T-cell (primary cell): Measurements from ENCODE around the gene NPFFR1. TPM values are rescaled to one million over a fixed set of nuclear protein-coding genes. Genes with fewer than 3 reads are reported as not detected.

Experiments
- ATAC-seq, 4 experiments: fragments of 200-7000 bp in 3 of 4; fragments of 150-1000 bp in 1 of 4; cut with Tn5 transposase; replicated peaks in 1 of 4; 1 replicate in 3 of 4; 2 replicates in 1 of 4; pipeline ENCODE4 v1.10.0; 2021; ENCODE audit warnings: moderate library complexity in 3 of 4, mild to moderate bottlenecking in 2 of 4, moderate number of reproducible peaks in 1 of 4
- CTCF ChIA-PET, 2 donors: fragments of 300-600 bp; sonication (Branson Sonifier 250); formaldehyde crosslinking; loops; one replicate each; lab custom pipeline; 2022; ENCODE audit warnings: antibody characterized with exemption in 2 of 2; lab: Charles Lee
- POLR2A ChIA-PET, 2 donors: fragments of 300-600 bp; sonication (Branson Sonifier 250); formaldehyde crosslinking; loops; one replicate each; lab custom pipeline; 2022; ENCODE audit warnings: antibody characterized with exemption in 2 of 2; lab: Charles Lee
- DNase-seq, 35 experiments: peaks; one replicate each; pipeline versions ENCODE4 v3.0.0 to v3.0.0-alpha.2; 2013 to 2023
- H3K27ac ChIP-seq: one replicate; pipeline ENCODE4 v1.5.1; 2013; ENCODE audit warnings: low read length
- H3K27me3 ChIP-seq, 2 experiments: replicated peaks in 1 of 2; 1 replicate in 1 of 2; 2 replicates in 1 of 2; pipeline versions ENCODE4 v1.6.1 to v1.7.0; 2013; ENCODE audit warnings: low read length in 1 of 2, mixed read lengths in 1 of 2; ENCODE audit not compliant: control insufficient read depth in 2 of 2, insufficient read depth in 2 of 2; ENCODE audit errors: extremely low read depth in 1 of 2
- H3K36me3 ChIP-seq, 2 donors: 1 replicate in 1 of 2; 2 replicates in 1 of 2; pipeline versions ENCODE4 v1.6.1 to v1.7.0; 2013; ENCODE audit warnings: low read length in 1 of 2; ENCODE audit not compliant: control insufficient read depth in 2 of 2, insufficient read depth in 1 of 2; ENCODE audit errors: extremely low read depth in 1 of 2
- H3K4me1 ChIP-seq, 2 experiments: 1 replicate in 1 of 2; 2 replicates in 1 of 2; pipeline versions ENCODE4 v1.6.1 to v1.7.0; 2013; ENCODE audit warnings: low read length in 2 of 2, mixed read lengths in 1 of 2; ENCODE audit not compliant: insufficient read depth in 2 of 2, control insufficient read depth in 1 of 2; ENCODE audit errors: extremely low read depth in 1 of 2
- H3K4me3 ChIP-seq, 2 donors: 1 replicate in 1 of 2; 2 replicates in 1 of 2; pipeline versions ENCODE4 v1.5.1 to v1.7.0; 2013; ENCODE audit warnings: mild to moderate bottlenecking in 2 of 2, low read length in 1 of 2, moderate library complexity in 1 of 2; ENCODE audit not compliant: control insufficient read depth in 1 of 2; ENCODE audit errors: extremely low read depth in 1 of 2
- H3K9me3 ChIP-seq: 2 replicates; pipeline ENCODE4 v1.7.0; 2013
- H3K27ac Mint-ChIP-seq, 2 donors: one replicate each; pipeline ENCODE4 v1.8.0; 2020 to 2021; ENCODE audit warnings: mild to moderate bottlenecking in 2 of 2, mixed read lengths in 2 of 2
- H3K27me3 Mint-ChIP-seq, 2 donors: one replicate each; pipeline ENCODE4 v1.8.0; 2021 to 2022; ENCODE audit warnings: mixed read lengths in 2 of 2
- H3K36me3 Mint-ChIP-seq: one replicate; pipeline ENCODE4 v1.8.0; 2021; ENCODE audit warnings: mixed read lengths
- H3K4me1 Mint-ChIP-seq, 3 donors: one replicate each; pipeline ENCODE4 v1.8.0; 2020 to 2022; ENCODE audit warnings: mixed read lengths in 3 of 3, mild to moderate bottlenecking in 1 of 3
- H3K4me3 Mint-ChIP-seq, 3 donors: one replicate each; pipeline ENCODE4 v1.8.0; 2020 to 2022; ENCODE audit warnings: mild to moderate bottlenecking in 3 of 3, mixed read lengths in 3 of 3, moderate library complexity in 3 of 3
- H3K9me3 Mint-ChIP-seq, 3 donors: one replicate each; pipeline ENCODE4 v1.8.0; 2020 to 2022; ENCODE audit warnings: mixed read lengths in 3 of 3
- WGBS: methylation state at CpG from one replicate; pipeline ENCODE4 v1.1.5; 2013; ENCODE audit warnings: missing lambda C conversion rate; ENCODE audit not compliant: insufficient coverage; 5-methylcytosine and 5-hydroxymethylcytosine counted together
- total RNA-seq, 35 experiments: library from RNA in 6 of 35; stranded (reverse) in 6 of 35; fragments of 120-200 nt in 1 of 35; gene quantifications; one replicate each; pipeline versions ENCODE4 v1.2.1 to v1.2.4 and lab custom pipeline; 2013 to 2026

NPFFR1 gene
- total RNA-seq, 5 donors from 2014 or later (not counting 1 experiment from before 2014, with no cell fraction given) = not detected

- H3K27ac Mint-ChIP-seq = no peak overlapping the region
- no peaks in the 10 kb centered on the region for H3K27me3 Mint-ChIP-seq
- Histone ChIP-seq H3K9me3 (no peaks in the 10 kb centered on the region), H3K27me3 (no peaks in the 10 kb centered on the region), H3K27ac (no peak overlapping the region), H3K4me3 (no peak overlapping the region), H3K4me1 (peaks cover 0 to 39% of the 10 kb centered on the region in 2 experiments), H3K36me3 (no peaks in the 10 kb centered on the region)
- WGBS = no CpG with 5 or more reads among the region's 4 CpGs
- CTCF ChIA-PET = no interaction called here
- H3K4me1 Mint-ChIP-seq = peaks cover 30 to 52% (median 40%) of the 10 kb centered on the region in 3 donors
- no peak overlapping the region for H3K4me3 Mint-ChIP-seq
- H3K9me3 Mint-ChIP-seq = no peaks in the 10 kb centered on the region
- ATAC-seq = no peak
- DNase-seq = no peak
- POLR2A ChIA-PET = no interaction called here
- H3K36me3 Mint-ChIP-seq = peaks cover 3% of the 10 kb centered on the region
Observed at GRCh38 chr10:70328018-70328417, 44.2 kb upstream of the NPFFR1 start.

- 89% methylated on average over 5 of the region's 10 CpGs for WGBS
- Histone ChIP-seq H3K36me3 (no peaks in the 10 kb centered on the region), H3K27me3 (no peaks in the 10 kb centered on the region), H3K9me3 (no peaks in the 10 kb centered on the region), H3K4me3 (no peak overlapping the region), H3K4me1 (peaks cover 0 to 37% of the 10 kb centered on the region in 2 experiments), H3K27ac (no peak overlapping the region)
- Mint-ChIP-seq H3K27ac (peak overlapping the region in 1 of 2 donors; percentile 61), H3K4me3 (no peak overlapping the region), H3K27me3 (no peaks in the 10 kb centered on the region), H3K36me3 (no peaks in the 10 kb centered on the region), H3K4me1 (peaks cover 19 to 33% (median 27%) of the 10 kb centered on the region in 3 donors), H3K9me3 (no peaks in the 10 kb centered on the region)
- DNase-seq (no peak), ATAC-seq (no peak)
- POLR2A ChIA-PET = no interaction called here
- CTCF ChIA-PET = no interaction called here
Observed at GRCh38 chr10:70324951-70325781, 41.4 kb upstream of the NPFFR1 start.

- ATAC-seq (peak; percentile 53 to 65 (median 59)), DNase-seq (peak in 9 of 35 experiments; percentile 4 to 40 (median 23))
- ChIA-PET CTCF (no interaction called here), POLR2A (no interaction called here)
- Mint-ChIP-seq H3K9me3 (no peaks in the 10 kb centered on the region), H3K4me3 (no peak overlapping the region), H3K36me3 (no peaks in the 10 kb centered on the region), H3K27ac (peak overlapping the region in 1 of 2 donors; percentile 61), H3K27me3 (no peaks in the 10 kb centered on the region), H3K4me1 (peaks cover 19 to 33% (median 27%) of the 10 kb centered on the region in 3 donors)
- WGBS = 38% methylated on average over 7 of the region's 11 CpGs
- H3K9me3 ChIP-seq = no peaks in the 10 kb centered on the region
- peaks cover 0 to 37% of the 10 kb centered on the region in 2 experiments for H3K4me1 ChIP-seq
- no peaks in the 10 kb centered on the region for H3K36me3 ChIP-seq
- peak overlapping the region; percentile 39 for H3K27ac ChIP-seq
- H3K27me3 ChIP-seq = no peaks in the 10 kb centered on the region
- no peak overlapping the region for H3K4me3 ChIP-seq
Observed at GRCh38 chr10:70324339-70324861, 40.6 kb upstream of the NPFFR1 start.

- ChIA-PET POLR2A (no interaction called here), CTCF (no interaction called here)
- Mint-ChIP-seq H3K4me3 (peak overlapping the region in 1 of 3 donors; percentile 71), H3K36me3 (no peaks in the 10 kb centered on the region), H3K27me3 (no peaks in the 10 kb centered on the region), H3K27ac (peak overlapping the region; percentile 86 to 93), H3K4me1 (peaks cover 19 to 33% (median 27%) of the 10 kb centered on the region in 3 donors), H3K9me3 (no peaks in the 10 kb centered on the region)
- Histone ChIP-seq H3K36me3 (no peaks in the 10 kb centered on the region), H3K27me3 (no peaks in the 10 kb centered on the region), H3K27ac (peak overlapping the region; percentile 39), H3K9me3 (no peaks in the 10 kb centered on the region), H3K4me1 (peaks cover 0 to 37% of the 10 kb centered on the region in 2 experiments), H3K4me3 (no peak overlapping the region)
- WGBS = 75% methylated on average over 18 of the region's 18 CpGs
- no peak for ATAC-seq
- peak in 1 of 35 experiments; percentile 15 for DNase-seq
Observed at GRCh38 chr10:70323697-70324338, 40.0 kb upstream of the NPFFR1 start.

- H3K9me3 Mint-ChIP-seq = no peaks in the 10 kb centered on the region
- DNase-seq = peak in 26 of 35 experiments; percentile 4 to 54 (median 18)
- 63% methylated on average over 8 of the region's 9 CpGs for WGBS
- H3K27me3 Mint-ChIP-seq = no peaks in the 10 kb centered on the region
- H3K27ac Mint-ChIP-seq = peak overlapping the region; percentile 86 to 93
- Histone ChIP-seq H3K4me1 (peaks cover 0 to 37% of the 10 kb centered on the region in 2 experiments), H3K9me3 (no peaks in the 10 kb centered on the region), H3K27me3 (no peaks in the 10 kb centered on the region), H3K4me3 (no peak overlapping the region), H3K27ac (peak overlapping the region; percentile 39), H3K36me3 (no peaks in the 10 kb centered on the region)
- ChIA-PET CTCF (no interaction called here), POLR2A (no interaction called here)
- peak; percentile 59 to 85 (median 78) for ATAC-seq
- peak overlapping the region in 2 of 3 donors; percentile 56 to 71 for H3K4me3 Mint-ChIP-seq
- H3K4me1 Mint-ChIP-seq = peaks cover 19 to 33% (median 27%) of the 10 kb centered on the region in 3 donors
- H3K36me3 Mint-ChIP-seq = no peaks in the 10 kb centered on the region
Observed at GRCh38 chr10:70323138-70323696, 39.4 kb upstream of the NPFFR1 start.
